ENCODE results near the gene GOLGA2.

Gene GOLGA2

GRCh38 chr9:128275198-128276007 lies at the start of gene GOLGA2:
Gene GOLGA2, minus strand, starts transcription at chr9:128276007. Its CDS starts 31 bp downstream, at chr9:128275976.
- Histone ChIP-seq H3K4me3 (ENCODE audit: low read length in 2 of 2) (peak within 1 kb of the TSS; percentile 83 to 94), H3K4me1 (ENCODE audit: control insufficient read depth in 2 of 2, insufficient read depth in 2 of 2, low read length in 2 of 2) (peaks cover 9 to 18% of the 10 kb centered on the region in 2 donors), H3K9ac (ENCODE audit: low read depth in 1 of 2, low read length in 2 of 2) (peak within 1 kb of the TSS; percentile 92 to 96), H3K9me3 (ENCODE audit: control insufficient read depth in 2 of 2, low read length in 2 of 2) (no peaks in the 10 kb centered on the region), H3K36me3 (ENCODE audit: control insufficient read depth in 2 of 2, insufficient read depth in 2 of 2, low read length in 2 of 2) (peaks cover 21% of the 10 kb centered on the region in 2 donors), H3K27ac (ENCODE audit: low read depth in 2 of 2, low read length in 2 of 2) (peak within 1 kb of the TSS; percentile 77 to 83), H3K27me3 (ENCODE audit: control insufficient read depth in 2 of 2, insufficient read depth in 2 of 2, low read length in 2 of 2) (no peaks in the 10 kb centered on the region)

- Histone ChIP-seq H3K4me1 (ENCODE audit: control insufficient read depth in 2 of 2, insufficient read depth in 2 of 2, low read length in 2 of 2) (peaks cover 8 to 20% of the 10 kb centered on the region in 2 donors), H3K9me3 (ENCODE audit: control insufficient read depth in 2 of 2, low read length in 2 of 2) (no peaks in the 10 kb centered on the region), H3K36me3 (ENCODE audit: control insufficient read depth in 2 of 2, insufficient read depth in 2 of 2, low read length in 2 of 2) (peaks cover 14 to 29% of the 10 kb centered on the region in 2 donors), H3K27me3 (ENCODE audit: control insufficient read depth in 2 of 2, insufficient read depth in 2 of 2, low read length in 2 of 2) (no peaks in the 10 kb centered on the region), H3K27ac (ENCODE audit: low read depth in 2 of 2, low read length in 2 of 2) (no peak overlapping the region), H3K4me3 (ENCODE audit: low read length in 2 of 2) (no peak overlapping the region), H3K9ac (ENCODE audit: low read depth in 1 of 2, low read length in 2 of 2) (no peak overlapping the region)
These were observed 48.6 kb upstream of the GOLGA2 start for GRCh38 chr9:128324401-128324800.

- H3K36me3 ChIP-seq (ENCODE audit: control insufficient read depth in 2 of 2, insufficient read depth in 2 of 2, low read length in 2 of 2) = peaks cover 14 to 28% of the 10 kb centered on the region in 2 donors
- H3K4me3 ChIP-seq (ENCODE audit: low read length in 2 of 2) = peak overlapping the region; percentile 99
- H3K27me3 ChIP-seq (ENCODE audit: control insufficient read depth in 2 of 2, insufficient read depth in 2 of 2, low read length in 2 of 2) = no peaks in the 10 kb centered on the region
- peak overlapping the region in 1 of 2 donors; percentile 93 for H3K27ac ChIP-seq (ENCODE audit: low read depth in 2 of 2, low read length in 2 of 2)
- no peaks in the 10 kb centered on the region for H3K9me3 ChIP-seq (ENCODE audit: control insufficient read depth in 2 of 2, low read length in 2 of 2)
- H3K4me1 ChIP-seq (ENCODE audit: control insufficient read depth in 2 of 2, insufficient read depth in 2 of 2, low read length in 2 of 2) = peaks cover 8 to 20% of the 10 kb centered on the region in 2 donors
- H3K9ac ChIP-seq (ENCODE audit: low read depth in 1 of 2, low read length in 2 of 2) = peak overlapping the region; percentile 85
These were observed 48.0 kb upstream of the GOLGA2 start for GRCh38 chr9:128323791-128324190.

- Histone ChIP-seq H3K36me3 (ENCODE audit: control insufficient read depth in 2 of 2, insufficient read depth in 2 of 2, low read length in 2 of 2) (peaks cover 14 to 23% of the 10 kb centered on the region in 2 donors), H3K9me3 (ENCODE audit: control insufficient read depth in 2 of 2, low read length in 2 of 2) (no peaks in the 10 kb centered on the region), H3K4me3 (ENCODE audit: low read length in 2 of 2) (peak overlapping the region; percentile 99), H3K9ac (ENCODE audit: low read depth in 1 of 2, low read length in 2 of 2) (peak overlapping the region; percentile 85), H3K27me3 (ENCODE audit: control insufficient read depth in 2 of 2, insufficient read depth in 2 of 2, low read length in 2 of 2) (no peaks in the 10 kb centered on the region), H3K4me1 (ENCODE audit: control insufficient read depth in 2 of 2, insufficient read depth in 2 of 2, low read length in 2 of 2) (peaks cover 8 to 20% of the 10 kb centered on the region in 2 donors), H3K27ac (ENCODE audit: low read depth in 2 of 2, low read length in 2 of 2) (peak overlapping the region; percentile 93 to 96)
These were observed 47.5 kb upstream of the GOLGA2 start for GRCh38 chr9:128323212-128323730.

GRCh38 chr9:128322404-128323211 lies 46.8 kb upstream of the GOLGA2 start, which contains the start of the genes COQ4 and TRUB2:
Gene COQ4, plus strand, starts transcription at chr9:128322839. Its CDS starts 20 bp downstream, at chr9:128322859.
Gene TRUB2, minus strand, starts transcription at chr9:128322447. Its CDS starts 39 bp downstream, at chr9:128322408.
- Histone ChIP-seq H3K9me3 (ENCODE audit: control insufficient read depth in 2 of 2, low read length in 2 of 2) (no peaks in the 10 kb centered on the region), H3K4me1 (ENCODE audit: control insufficient read depth in 2 of 2, insufficient read depth in 2 of 2, low read length in 2 of 2) (peaks cover 8 to 20% of the 10 kb centered on the region in 2 donors)

GRCh38 chr9:128321879-128322403 lies 46.1 kb upstream of the GOLGA2 start:
- no peaks in the 10 kb centered on the region for H3K9me3 ChIP-seq (ENCODE audit: control insufficient read depth in 2 of 2, low read length in 2 of 2)
- H3K9ac ChIP-seq (ENCODE audit: low read depth in 1 of 2, low read length in 2 of 2) = peak overlapping the region; percentile 85
- H3K27me3 ChIP-seq (ENCODE audit: control insufficient read depth in 2 of 2, insufficient read depth in 2 of 2, low read length in 2 of 2) = no peaks in the 10 kb centered on the region
- H3K27ac ChIP-seq (ENCODE audit: low read depth in 2 of 2, low read length in 2 of 2) = peak overlapping the region in 1 of 2 donors; percentile 93
- H3K4me1 ChIP-seq (ENCODE audit: control insufficient read depth in 2 of 2, insufficient read depth in 2 of 2, low read length in 2 of 2) = peaks cover 8 to 20% of the 10 kb centered on the region in 2 donors
- peak overlapping the region; percentile 99 for H3K4me3 ChIP-seq (ENCODE audit: low read length in 2 of 2)
- H3K36me3 ChIP-seq (ENCODE audit: control insufficient read depth in 2 of 2, insufficient read depth in 2 of 2, low read length in 2 of 2) = peaks cover 17 to 22% of the 10 kb centered on the region in 2 donors

More at GRCh38 chr9:128322404-128323211, 46.8 kb upstream of the GOLGA2 start, which contains the start of the genes COQ4 and TRUB2:
- Histone ChIP-seq H3K9ac (ENCODE audit: low read depth in 1 of 2, low read length in 2 of 2) (peak within 1 kb of the TSS; percentile 85), H3K27me3 (ENCODE audit: control insufficient read depth in 2 of 2, insufficient read depth in 2 of 2, low read length in 2 of 2) (no peaks in the 10 kb centered on the region), H3K27ac (ENCODE audit: low read depth in 2 of 2, low read length in 2 of 2) (peak within 1 kb of the TSS; percentile 93 to 96), H3K4me3 (ENCODE audit: low read length in 2 of 2) (peak within 1 kb of the TSS; percentile 99), H3K36me3 (ENCODE audit: control insufficient read depth in 2 of 2, insufficient read depth in 2 of 2, low read length in 2 of 2) (peaks cover 11 to 18% of the 10 kb centered on the region in 2 donors)

- peaks cover 8 to 20% of the 10 kb centered on the region in 2 donors for H3K4me1 ChIP-seq (ENCODE audit: control insufficient read depth in 2 of 2, insufficient read depth in 2 of 2, low read length in 2 of 2)
- H3K9ac ChIP-seq (ENCODE audit: low read depth in 1 of 2, low read length in 2 of 2) = no peak overlapping the region
- H3K27ac ChIP-seq (ENCODE audit: low read depth in 2 of 2, low read length in 2 of 2) = no peak overlapping the region
- no peaks in the 10 kb centered on the region for H3K9me3 ChIP-seq (ENCODE audit: control insufficient read depth in 2 of 2, low read length in 2 of 2)
- peaks cover 19 to 28% of the 10 kb centered on the region in 2 donors for H3K36me3 ChIP-seq (ENCODE audit: control insufficient read depth in 2 of 2, insufficient read depth in 2 of 2, low read length in 2 of 2)
- no peaks in the 10 kb centered on the region for H3K27me3 ChIP-seq (ENCODE audit: control insufficient read depth in 2 of 2, insufficient read depth in 2 of 2, low read length in 2 of 2)
- peak overlapping the region; percentile 99 for H3K4me3 ChIP-seq (ENCODE audit: low read length in 2 of 2)
These were observed 45.5 kb upstream of the GOLGA2 start for GRCh38 chr9:128321343-128321742.

- H3K9me3 ChIP-seq (ENCODE audit: control insufficient read depth in 2 of 2, low read length in 2 of 2) = no peaks in the 10 kb centered on the region
- peaks cover 0 to 9% of the 10 kb centered on the region in 2 donors for H3K4me1 ChIP-seq (ENCODE audit: control insufficient read depth in 2 of 2, insufficient read depth in 2 of 2, low read length in 2 of 2)
- no peak overlapping the region for H3K4me3 ChIP-seq (ENCODE audit: low read length in 2 of 2)
- no peak overlapping the region for H3K27ac ChIP-seq (ENCODE audit: low read depth in 2 of 2, low read length in 2 of 2)
- peaks cover 8 to 34% of the 10 kb centered on the region in 2 donors for H3K36me3 ChIP-seq (ENCODE audit: control insufficient read depth in 2 of 2, insufficient read depth in 2 of 2, low read length in 2 of 2)
- H3K27me3 ChIP-seq (ENCODE audit: control insufficient read depth in 2 of 2, insufficient read depth in 2 of 2, low read length in 2 of 2) = no peaks in the 10 kb centered on the region
- no peak overlapping the region for H3K9ac ChIP-seq (ENCODE audit: low read depth in 1 of 2, low read length in 2 of 2)
These were observed 41.8 kb upstream of the GOLGA2 start for GRCh38 chr9:128317629-128318028.

- H3K9ac ChIP-seq (ENCODE audit: low read depth in 1 of 2, low read length in 2 of 2) = no peak overlapping the region
- H3K36me3 ChIP-seq (ENCODE audit: control insufficient read depth in 2 of 2, insufficient read depth in 2 of 2, low read length in 2 of 2) = peaks cover 9 to 36% of the 10 kb centered on the region in 2 donors
These were observed 40.6 kb upstream of the GOLGA2 start for GRCh38 chr9:128316421-128316820.

More at GRCh38 chr9:128316421-128316820, 40.6 kb upstream of the GOLGA2 start:
- H3K27ac ChIP-seq (ENCODE audit: low read depth in 2 of 2, low read length in 2 of 2) = no peak overlapping the region
- H3K9me3 ChIP-seq (ENCODE audit: control insufficient read depth in 2 of 2, low read length in 2 of 2) = no peaks in the 10 kb centered on the region
- no peaks in the 10 kb centered on the region for H3K27me3 ChIP-seq (ENCODE audit: control insufficient read depth in 2 of 2, insufficient read depth in 2 of 2, low read length in 2 of 2)
- H3K4me1 ChIP-seq (ENCODE audit: control insufficient read depth in 2 of 2, insufficient read depth in 2 of 2, low read length in 2 of 2) = peaks cover 0 to 2% of the 10 kb centered on the region in 2 donors
- no peak overlapping the region for H3K4me3 ChIP-seq (ENCODE audit: low read length in 2 of 2)

Measured in mucosa of rectum (tissue), 2 donors.